Lung microvascular endothelial cell (primary cell): Measurements from ENCODE around the gene RPL36A. TPM values are rescaled to one million over a fixed set of nuclear protein-coding genes. Genes with fewer than 3 reads are reported as not detected.

ENCODE experiments used
- DNase-seq, 2 donors: peaks; one replicate each; pipeline versions ENCODE4 v3.0.0 to v3.0.0-alpha.2; 2010; ENCODE audit warnings: low read depth in 2 of 2
- total RNA-seq: library from RNA; depleted of rRNA; stranded (reverse); fragments of >200 nt; gene quantifications from 2 replicates; pipeline ENCODE4 v1.2.1, GENCODE V29; 2014

The RPL36A gene
- 208 and 241 TPM in 2 replicates for total RNA-seq

- peak; percentile 89 to 91 for DNase-seq
Measured at GRCh38 chrX:101390664-101391525, at the start of gene RPL36A. Gene RPL36A, plus strand, starts transcription at chrX:101391011. Its CDS starts 33 bp downstream, at chrX:101391044.

- peak; percentile 7 to 8 for DNase-seq
Measured at GRCh38 chrX:101347859-101348451, 42.9 kb upstream of the RPL36A start.

- DNase-seq: peak; percentile 77 to 78
Measured at GRCh38 chrX:101348452-101349192, 42.2 kb upstream of the RPL36A start, which contains the start of gene TIMM8A. Gene TIMM8A, minus strand, starts transcription at chrX:101348742. Its CDS starts 78 bp downstream, at chrX:101348664.

- DNase-seq: no peak
Measured at GRCh38 chrX:101349193-101349562, 41.6 kb upstream of the RPL36A start.

- DNase-seq: peak in 1 of 2 donors; percentile 9
Measured at GRCh38 chrX:101357166-101357795, 33.5 kb upstream of the RPL36A start.

- no peak for DNase-seq
Measured at GRCh38 chrX:101359966-101360365, 30.8 kb upstream of the RPL36A start.

GRCh38 chrX:101360390-101360789, 30.4 kb upstream of the RPL36A start:
- no peak for DNase-seq

GRCh38 chrX:101362116-101362515, 28.7 kb upstream of the RPL36A start:
- no peak for DNase-seq

GRCh38 chrX:101362757-101363156, 28.1 kb upstream of the RPL36A start:
- DNase-seq: no peak

GRCh38 chrX:101365301-101365795, 25.5 kb upstream of the RPL36A start:
- DNase-seq: no peak

GRCh38 chrX:101368800-101369199, 22.0 kb upstream of the RPL36A start:
- peak in 1 of 2 donors; percentile 56 for DNase-seq

- no peak for DNase-seq
Measured at GRCh38 chrX:101369687-101370086, 21.1 kb upstream of the RPL36A start.

GRCh38 chrX:101370888-101371504, 19.8 kb upstream of the RPL36A start:
- DNase-seq: no peak

- no peak for DNase-seq
Measured at GRCh38 chrX:101377547-101377946, 13.3 kb upstream of the RPL36A start.

GRCh38 chrX:101383679-101384205, 7.1 kb upstream of the RPL36A start:
- no peak for DNase-seq

GRCh38 chrX:101385026-101385684, 5.7 kb upstream of the RPL36A start:
- no peak for DNase-seq

GRCh38 chrX:101385795-101386541, 4.8 kb upstream of the RPL36A start, which contains the start of gene BTK:
Gene BTK, minus strand, starts transcription at chrX:101386191. Its CDS starts 10,907 bp downstream, at chrX:101375284.
- no peak for DNase-seq

GRCh38 chrX:101386542-101386885, 4.3 kb upstream of the RPL36A start:
- DNase-seq: no peak

- no peak for DNase-seq
Measured at GRCh38 chrX:101388604-101389003, 2.2 kb upstream of the RPL36A start.
